NCI-H2107 treated with DMSO at 0.1 percent for 48 hours (cell line): ENCODE results near the gene SPATA20.

Experiments used
- DNase-seq: peaks from one replicate; lab custom pipeline; 2025; ENCODE audit not compliant: unreplicated experiment; lab: John Stamatoyannopoulos, UW

The SPATA20 gene

GRCh38 chr17:50557630-50558029 is 10.7 kb downstream of the SPATA20 start:
- no peak for DNase-seq

- DNase-seq = no peak
Observed at GRCh38 chr17:50558091-50558490, 11.1 kb downstream of the SPATA20 start.

GRCh38 chr17:50558581-50558940 is 11.6 kb downstream of the SPATA20 start:
- no peak for DNase-seq

- DNase-seq = no peak
Observed at GRCh38 chr17:50558941-50559614, 12.1 kb downstream of the SPATA20 start.

GRCh38 chr17:50559674-50560184 is 12.8 kb downstream of the SPATA20 start:
- no peak for DNase-seq

GRCh38 chr17:50560185-50560824 is 13.3 kb downstream of the SPATA20 start, which contains the start of gene CACNA1G:
Gene CACNA1G, plus strand, starts transcription at chr17:50560715. Its CDS starts 745 bp downstream, at chr17:50561460.
- DNase-seq = peak; percentile 30

GRCh38 chr17:50560931-50561745 is 14.2 kb downstream of the SPATA20 start:
- DNase-seq = no peak

- no peak for DNase-seq
Observed at GRCh38 chr17:50561746-50562141, 14.8 kb downstream of the SPATA20 start.

- DNase-seq = no peak
Observed at GRCh38 chr17:50562242-50563091, 15.5 kb downstream of the SPATA20 start.

- DNase-seq = no peak
Observed at GRCh38 chr17:50563092-50563511, 16.1 kb downstream of the SPATA20 start.

GRCh38 chr17:50564916-50565315 is 17.9 kb downstream of the SPATA20 start:
- no peak for DNase-seq

- no peak for DNase-seq
Observed at GRCh38 chr17:50565402-50566350, 18.7 kb downstream of the SPATA20 start.

- DNase-seq = no peak
Observed at GRCh38 chr17:50566886-50567285, 19.9 kb downstream of the SPATA20 start.

- DNase-seq = no peak
Observed at GRCh38 chr17:50568659-50569058, 21.7 kb downstream of the SPATA20 start.

GRCh38 chr17:50569592-50569991 is 22.6 kb downstream of the SPATA20 start:
- no peak for DNase-seq

- no peak for DNase-seq
Observed at GRCh38 chr17:50570032-50570431, 23.1 kb downstream of the SPATA20 start.

GRCh38 chr17:50570528-50570927 is 23.6 kb downstream of the SPATA20 start:
- no peak for DNase-seq

- no peak for DNase-seq
Observed at GRCh38 chr17:50571681-50572080, 24.7 kb downstream of the SPATA20 start.

- DNase-seq = no peak
Observed at GRCh38 chr17:50572541-50572940, 25.6 kb downstream of the SPATA20 start.
